ENCODE data around the gene ECM2. TPM values are rescaled to one million over a fixed set of nuclear protein-coding genes. Genes with fewer than 3 reads are reported as not detected.

The ECM2 gene
- total and polyA plus RNA-seq, 2 of the 8 experiments (the other 6 are each of a cell fraction or from before 2014, with no cell fraction given): not detected

DNA sequence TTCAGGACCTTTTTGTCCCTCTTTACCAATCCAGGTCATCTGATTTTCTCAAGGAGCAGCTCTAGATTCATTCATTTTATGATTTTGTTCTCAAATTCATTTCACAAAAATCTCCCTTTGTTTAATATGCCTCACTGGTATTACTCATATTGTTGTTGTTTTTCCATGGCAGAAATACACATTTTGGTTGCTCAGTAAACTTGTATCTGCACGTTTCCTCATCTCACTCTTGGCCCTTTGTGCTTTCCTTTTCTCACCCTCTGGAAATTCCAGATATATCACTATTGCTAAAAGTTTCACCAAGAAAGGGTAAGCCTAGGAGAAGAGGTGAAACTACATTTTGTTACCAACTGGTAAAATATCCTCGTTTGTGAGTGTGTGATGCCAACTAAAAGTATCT lies 68.3 kb downstream of the ECM2 start (continued):
- TF ChIP-seq MAFK (IDR thresholded peaks at IDR 0.05; ENCODE audit: low read depth, low read length): no peak
- no peak for TF ChIP-seq RNF2 (IDR thresholded peaks at IDR 0.05; ENCODE audit: borderline replicate concordance, low read depth, low read length, missing control alignments, poor library complexity, severe bottlenecking)
- TF ChIP-seq KDM4A (IDR thresholded peaks at IDR 0.05; ENCODE audit: low read depth, low read length, severe bottlenecking): no peak
- TF ChIP-seq TCF12 (IDR thresholded peaks at IDR 0.05; ENCODE audit: low read depth, low read length): no peak
- TF ChIP-seq SP4 (IDR thresholded peaks at IDR 0.05; ENCODE audit: low read length): no peak
- TF ChIP-seq JUND (IDR thresholded peaks at IDR 0.05; ENCODE audit: low read length): no peak
- TF ChIP-seq RXRA (IDR thresholded peaks at IDR 0.05; ENCODE audit: insufficient read depth, low read depth, low read length): no peak
- no peak for TF ChIP-seq SAP30 (IDR thresholded peaks at IDR 0.05; ENCODE audit: insufficient read depth, insufficient replicate concordance, low read length)
